HEK293 (cell line): ENCODE results near the gene FALEC.

Experiments used
- OVOL3 ChIP-seq: fragments of 450-650 bp; formaldehyde crosslinking; IDR thresholded peaks from 2 replicates; pipeline ENCODE4 v1.5.1; 2016; ENCODE audit warnings: missing biosample characterization, missing genetic modification characterization
- TCF7L2 ChIP-seq: IDR thresholded peaks from 2 replicates; pipeline ENCODE4 v1.6.1; 2011; ENCODE audit warnings: low read depth, mild to moderate bottlenecking, inconsistent platforms, low read length, moderate library complexity, borderline replicate concordance
- ZBTB7A ChIP-seq: fragments of 450-650 bp; formaldehyde crosslinking; IDR thresholded peaks from 2 replicates; pipeline ENCODE4 v1.5.1; 2016; ENCODE audit warnings: low read depth, missing biosample characterization, missing genetic modification characterization
- ZNF146 ChIP-seq: fragments of 450-650 bp; formaldehyde crosslinking; IDR thresholded peaks from 2 replicates; pipeline ENCODE4 v1.5.1; 2016; ENCODE audit warnings: missing biosample characterization, missing genetic modification characterization
- ZNF16 ChIP-seq: fragments of 450-650 bp; formaldehyde crosslinking; IDR thresholded peaks from 2 replicates; pipeline ENCODE4 v1.5.1; 2016; ENCODE audit warnings: low read depth, missing biosample characterization, missing genetic modification characterization
- ZNF558 ChIP-seq: fragments of 450-650 bp; formaldehyde crosslinking; IDR thresholded peaks from 2 replicates; pipeline ENCODE4 v1.5.1; 2016; ENCODE audit warnings: missing biosample characterization, missing genetic modification characterization
- ZNF660 ChIP-seq: fragments of 450-650 bp; IDR thresholded peaks from 2 replicates; pipeline ENCODE4 v1.5.1; 2018; ENCODE audit warnings: missing biosample characterization, mild to moderate bottlenecking, missing genetic modification characterization
- ZNF791 ChIP-seq: fragments of 450-650 bp; formaldehyde crosslinking; IDR thresholded peaks from 2 replicates; pipeline ENCODE4 v1.5.1; 2016; ENCODE audit warnings: missing biosample characterization, missing genetic modification characterization
- ZSCAN30 ChIP-seq: fragments of 450-650 bp; IDR thresholded peaks from 2 replicates; pipeline ENCODE4 v1.5.1; 2018; ENCODE audit warnings: missing biosample characterization, mild to moderate bottlenecking, missing genetic modification characterization, moderate library complexity
- TF ChIP-seq, protein P1 (sequence below): fragments of 450-650 bp; formaldehyde crosslinking; IDR thresholded peaks from 2 replicates; pipeline ENCODE4 v1.5.1; 2016; ENCODE audit warnings: missing biosample characterization, missing genetic modification characterization
- TF ChIP-seq, protein P2 (sequence below): fragments of 450-650 bp; formaldehyde crosslinking; IDR thresholded peaks from 2 replicates; pipeline ENCODE4 v1.5.1; 2016; ENCODE audit warnings: missing biosample characterization, missing genetic modification characterization
- TF ChIP-seq, protein P3 (sequence below): fragments of 450-650 bp; formaldehyde crosslinking; IDR thresholded peaks from 2 replicates; pipeline ENCODE4 v1.5.1; 2016; ENCODE audit warnings: missing biosample characterization, missing genetic modification characterization

DNA sequence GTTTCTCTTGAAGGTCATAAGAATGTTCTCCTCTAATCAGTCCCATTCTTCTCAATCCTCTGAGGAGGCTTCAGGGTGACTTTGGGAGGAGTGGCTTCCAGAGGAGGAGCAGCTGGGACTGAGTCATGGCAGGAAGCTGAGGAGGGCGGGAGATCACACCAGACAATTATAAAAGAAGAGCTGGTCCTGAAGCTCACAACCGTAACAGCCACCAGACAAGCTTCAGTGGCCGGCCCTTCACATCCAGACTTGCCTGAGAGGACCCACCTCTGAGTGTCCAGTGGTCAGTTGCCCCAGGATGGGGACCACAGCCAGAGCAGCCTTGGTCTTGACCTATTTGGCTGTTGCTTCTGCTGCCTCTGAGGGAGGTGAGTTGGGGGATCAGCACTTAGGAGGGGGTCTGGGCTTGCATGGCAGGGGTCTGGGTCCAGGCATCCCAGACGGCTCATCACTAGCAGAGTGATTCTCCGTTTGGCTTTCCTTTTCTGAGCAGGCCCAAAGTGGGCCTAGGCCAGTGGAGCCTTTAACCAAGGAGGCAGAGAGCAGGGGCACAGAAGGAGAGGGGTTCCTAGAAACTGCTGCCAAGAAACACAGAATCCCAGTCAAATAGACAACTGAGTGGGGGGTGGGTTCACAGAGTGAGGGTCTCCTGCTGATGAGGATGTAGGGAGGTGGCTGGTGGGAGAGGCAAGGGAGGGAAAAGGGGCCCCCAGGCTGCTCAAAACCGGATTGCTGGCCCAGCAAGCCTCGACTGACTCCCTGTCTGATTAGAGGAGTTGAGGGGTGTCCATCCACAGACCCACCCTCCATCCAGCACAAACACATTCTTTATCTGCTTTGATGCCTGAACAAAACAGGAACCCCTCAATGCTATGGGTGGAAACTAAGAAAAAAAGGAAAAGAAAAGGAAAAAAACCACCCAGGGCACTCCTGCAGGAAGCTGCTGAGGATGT lies 7.4 kb upstream of the FALEC start, which contains the start of gene ECM1:
- TF ChIP-seq ZNF16 (tag by site-specific recombination), result no peak
- no peak for TF ChIP-seq ZBTB7A (tag by site-specific recombination)
- TF ChIP-seq ZSCAN30 (tag by site-specific recombination), result no peak
- TF ChIP-seq, protein P1, sequence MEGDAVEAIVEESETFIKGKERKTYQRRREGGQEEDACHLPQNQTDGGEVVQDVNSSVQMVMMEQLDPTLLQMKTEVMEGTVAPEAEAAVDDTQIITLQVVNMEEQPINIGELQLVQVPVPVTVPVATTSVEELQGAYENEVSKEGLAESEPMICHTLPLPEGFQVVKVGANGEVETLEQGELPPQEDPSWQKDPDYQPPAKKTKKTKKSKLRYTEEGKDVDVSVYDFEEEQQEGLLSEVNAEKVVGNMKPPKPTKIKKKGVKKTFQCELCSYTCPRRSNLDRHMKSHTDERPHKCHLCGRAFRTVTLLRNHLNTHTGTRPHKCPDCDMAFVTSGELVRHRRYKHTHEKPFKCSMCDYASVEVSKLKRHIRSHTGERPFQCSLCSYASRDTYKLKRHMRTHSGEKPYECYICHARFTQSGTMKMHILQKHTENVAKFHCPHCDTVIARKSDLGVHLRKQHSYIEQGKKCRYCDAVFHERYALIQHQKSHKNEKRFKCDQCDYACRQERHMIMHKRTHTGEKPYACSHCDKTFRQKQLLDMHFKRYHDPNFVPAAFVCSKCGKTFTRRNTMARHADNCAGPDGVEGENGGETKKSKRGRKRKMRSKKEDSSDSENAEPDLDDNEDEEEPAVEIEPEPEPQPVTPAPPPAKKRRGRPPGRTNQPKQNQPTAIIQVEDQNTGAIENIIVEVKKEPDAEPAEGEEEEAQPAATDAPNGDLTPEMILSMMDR (tag by site-specific recombination), result no peak
- no peak for TF ChIP-seq ZNF558 (tag by site-specific recombination)
- TF ChIP-seq ZNF660 (tag by site-specific recombination), result no peak
- TF ChIP-seq ZNF791 (tag by site-specific recombination), result no peak
- TF ChIP-seq, protein P2, sequence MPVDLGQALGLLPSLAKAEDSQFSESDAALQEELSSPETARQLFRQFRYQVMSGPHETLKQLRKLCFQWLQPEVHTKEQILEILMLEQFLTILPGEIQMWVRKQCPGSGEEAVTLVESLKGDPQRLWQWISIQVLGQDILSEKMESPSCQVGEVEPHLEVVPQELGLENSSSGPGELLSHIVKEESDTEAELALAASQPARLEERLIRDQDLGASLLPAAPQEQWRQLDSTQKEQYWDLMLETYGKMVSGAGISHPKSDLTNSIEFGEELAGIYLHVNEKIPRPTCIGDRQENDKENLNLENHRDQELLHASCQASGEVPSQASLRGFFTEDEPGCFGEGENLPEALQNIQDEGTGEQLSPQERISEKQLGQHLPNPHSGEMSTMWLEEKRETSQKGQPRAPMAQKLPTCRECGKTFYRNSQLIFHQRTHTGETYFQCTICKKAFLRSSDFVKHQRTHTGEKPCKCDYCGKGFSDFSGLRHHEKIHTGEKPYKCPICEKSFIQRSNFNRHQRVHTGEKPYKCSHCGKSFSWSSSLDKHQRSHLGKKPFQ (tag by site-specific recombination), result no peak
- no peak for TF ChIP-seq TCF7L2
- TF ChIP-seq, protein P3, sequence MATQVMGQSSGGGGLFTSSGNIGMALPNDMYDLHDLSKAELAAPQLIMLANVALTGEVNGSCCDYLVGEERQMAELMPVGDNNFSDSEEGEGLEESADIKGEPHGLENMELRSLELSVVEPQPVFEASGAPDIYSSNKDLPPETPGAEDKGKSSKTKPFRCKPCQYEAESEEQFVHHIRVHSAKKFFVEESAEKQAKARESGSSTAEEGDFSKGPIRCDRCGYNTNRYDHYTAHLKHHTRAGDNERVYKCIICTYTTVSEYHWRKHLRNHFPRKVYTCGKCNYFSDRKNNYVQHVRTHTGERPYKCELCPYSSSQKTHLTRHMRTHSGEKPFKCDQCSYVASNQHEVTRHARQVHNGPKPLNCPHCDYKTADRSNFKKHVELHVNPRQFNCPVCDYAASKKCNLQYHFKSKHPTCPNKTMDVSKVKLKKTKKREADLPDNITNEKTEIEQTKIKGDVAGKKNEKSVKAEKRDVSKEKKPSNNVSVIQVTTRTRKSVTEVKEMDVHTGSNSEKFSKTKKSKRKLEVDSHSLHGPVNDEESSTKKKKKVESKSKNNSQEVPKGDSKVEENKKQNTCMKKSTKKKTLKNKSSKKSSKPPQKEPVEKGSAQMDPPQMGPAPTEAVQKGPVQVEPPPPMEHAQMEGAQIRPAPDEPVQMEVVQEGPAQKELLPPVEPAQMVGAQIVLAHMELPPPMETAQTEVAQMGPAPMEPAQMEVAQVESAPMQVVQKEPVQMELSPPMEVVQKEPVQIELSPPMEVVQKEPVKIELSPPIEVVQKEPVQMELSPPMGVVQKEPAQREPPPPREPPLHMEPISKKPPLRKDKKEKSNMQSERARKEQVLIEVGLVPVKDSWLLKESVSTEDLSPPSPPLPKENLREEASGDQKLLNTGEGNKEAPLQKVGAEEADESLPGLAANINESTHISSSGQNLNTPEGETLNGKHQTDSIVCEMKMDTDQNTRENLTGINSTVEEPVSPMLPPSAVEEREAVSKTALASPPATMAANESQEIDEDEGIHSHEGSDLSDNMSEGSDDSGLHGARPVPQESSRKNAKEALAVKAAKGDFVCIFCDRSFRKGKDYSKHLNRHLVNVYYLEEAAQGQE (tag by site-specific recombination), result no peak
- TF ChIP-seq OVOL3 (tag by site-specific recombination), result no peak
- TF ChIP-seq ZNF146 (tag by site-specific recombination), result no peak
